ENCODE results near the gene FAM50A. TPM values are rescaled to one million over a fixed set of nuclear protein-coding genes. Genes with fewer than 3 reads are reported as not detected.
A peak's percentile ranks its signal among the peaks of the same experiment; 100 is the strongest.

Gene FAM50A
- polyA plus RNA-seq, 1 experiment = 69.0 TPM

DNA sequence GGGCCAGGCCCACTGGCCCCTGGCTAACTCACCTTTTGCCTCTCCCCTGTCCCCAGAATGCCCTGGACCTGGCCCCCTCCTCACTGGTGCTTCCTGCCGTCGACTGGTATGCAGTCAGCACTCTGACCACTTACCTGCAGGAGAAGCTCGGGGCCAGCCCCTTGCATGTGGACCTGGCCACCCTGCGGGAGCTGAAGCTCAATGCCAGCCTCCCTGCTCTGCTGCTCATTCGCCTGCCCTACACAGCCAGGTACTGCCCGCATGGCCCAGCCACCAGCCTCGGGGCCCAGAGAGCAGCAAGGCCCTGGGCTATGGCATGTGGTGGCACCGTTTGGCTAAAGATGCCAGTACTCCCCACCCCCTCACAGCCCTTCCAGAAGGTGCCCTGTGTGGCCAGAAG, 11.7 kb upstream of the FAM50A start:
- H3K27me3 ChIP-seq (ENCODE audit: control insufficient read depth, insufficient read depth, low read length) = no peaks in the 10 kb centered on the region
- DNase-seq (ENCODE audit: low read depth, low spot score) = no peak
- ChIA-PET CTCF (no interaction called here), POLR2A (no interaction called here)
- no peaks in the 10 kb centered on the region for H3K9me3 ChIP-seq (ENCODE audit: control insufficient read depth, insufficient read depth, low read length)
- H3K27ac ChIP-seq (ENCODE audit: low read depth, low read length) = no peak overlapping the region
- TF ChIP-seq, protein P1, sequence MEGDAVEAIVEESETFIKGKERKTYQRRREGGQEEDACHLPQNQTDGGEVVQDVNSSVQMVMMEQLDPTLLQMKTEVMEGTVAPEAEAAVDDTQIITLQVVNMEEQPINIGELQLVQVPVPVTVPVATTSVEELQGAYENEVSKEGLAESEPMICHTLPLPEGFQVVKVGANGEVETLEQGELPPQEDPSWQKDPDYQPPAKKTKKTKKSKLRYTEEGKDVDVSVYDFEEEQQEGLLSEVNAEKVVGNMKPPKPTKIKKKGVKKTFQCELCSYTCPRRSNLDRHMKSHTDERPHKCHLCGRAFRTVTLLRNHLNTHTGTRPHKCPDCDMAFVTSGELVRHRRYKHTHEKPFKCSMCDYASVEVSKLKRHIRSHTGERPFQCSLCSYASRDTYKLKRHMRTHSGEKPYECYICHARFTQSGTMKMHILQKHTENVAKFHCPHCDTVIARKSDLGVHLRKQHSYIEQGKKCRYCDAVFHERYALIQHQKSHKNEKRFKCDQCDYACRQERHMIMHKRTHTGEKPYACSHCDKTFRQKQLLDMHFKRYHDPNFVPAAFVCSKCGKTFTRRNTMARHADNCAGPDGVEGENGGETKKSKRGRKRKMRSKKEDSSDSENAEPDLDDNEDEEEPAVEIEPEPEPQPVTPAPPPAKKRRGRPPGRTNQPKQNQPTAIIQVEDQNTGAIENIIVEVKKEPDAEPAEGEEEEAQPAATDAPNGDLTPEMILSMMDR (IDR thresholded peaks at IDR 0.05; ENCODE audit: low read depth, low read length) = no peak
- H3K4me3 ChIP-seq (ENCODE audit: low read depth, low read length) = no peak overlapping the region

DNA sequence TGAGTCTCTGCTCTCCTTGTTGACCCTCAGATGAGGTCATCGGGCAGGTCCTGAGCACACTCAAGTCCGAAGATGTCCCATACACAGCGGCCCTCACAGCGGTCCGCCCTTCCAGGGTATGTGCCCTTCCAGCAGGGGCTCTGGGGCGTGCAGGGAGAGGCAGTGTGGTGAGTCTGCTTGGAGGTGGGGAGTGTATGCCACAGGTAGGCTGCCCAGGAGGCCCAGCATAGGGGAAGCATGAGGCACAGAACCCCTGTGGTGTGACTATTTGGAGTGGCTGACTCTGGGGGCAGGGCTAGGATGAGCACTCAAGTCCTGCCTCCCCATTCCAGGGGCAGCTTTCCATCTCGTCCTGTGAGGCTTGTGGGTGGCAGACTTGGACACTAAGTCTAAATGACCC, 10.3 kb upstream of the FAM50A start:
- no peak for DNase-seq (ENCODE audit: low read depth, low spot score)
- Histone ChIP-seq H3K9me3 (ENCODE audit: control insufficient read depth, insufficient read depth, low read length) (no peaks in the 10 kb centered on the region), H3K27ac (ENCODE audit: low read depth, low read length) (no peak overlapping the region), H3K27me3 (ENCODE audit: control insufficient read depth, insufficient read depth, low read length) (no peaks in the 10 kb centered on the region), H3K4me3 (ENCODE audit: low read depth, low read length) (no peak overlapping the region)
- ChIA-PET CTCF (no interaction called here), POLR2A (no interaction called here)
- TF ChIP-seq, protein P1 (IDR thresholded peaks at IDR 0.05; ENCODE audit: low read depth, low read length) = no peak

DNA sequence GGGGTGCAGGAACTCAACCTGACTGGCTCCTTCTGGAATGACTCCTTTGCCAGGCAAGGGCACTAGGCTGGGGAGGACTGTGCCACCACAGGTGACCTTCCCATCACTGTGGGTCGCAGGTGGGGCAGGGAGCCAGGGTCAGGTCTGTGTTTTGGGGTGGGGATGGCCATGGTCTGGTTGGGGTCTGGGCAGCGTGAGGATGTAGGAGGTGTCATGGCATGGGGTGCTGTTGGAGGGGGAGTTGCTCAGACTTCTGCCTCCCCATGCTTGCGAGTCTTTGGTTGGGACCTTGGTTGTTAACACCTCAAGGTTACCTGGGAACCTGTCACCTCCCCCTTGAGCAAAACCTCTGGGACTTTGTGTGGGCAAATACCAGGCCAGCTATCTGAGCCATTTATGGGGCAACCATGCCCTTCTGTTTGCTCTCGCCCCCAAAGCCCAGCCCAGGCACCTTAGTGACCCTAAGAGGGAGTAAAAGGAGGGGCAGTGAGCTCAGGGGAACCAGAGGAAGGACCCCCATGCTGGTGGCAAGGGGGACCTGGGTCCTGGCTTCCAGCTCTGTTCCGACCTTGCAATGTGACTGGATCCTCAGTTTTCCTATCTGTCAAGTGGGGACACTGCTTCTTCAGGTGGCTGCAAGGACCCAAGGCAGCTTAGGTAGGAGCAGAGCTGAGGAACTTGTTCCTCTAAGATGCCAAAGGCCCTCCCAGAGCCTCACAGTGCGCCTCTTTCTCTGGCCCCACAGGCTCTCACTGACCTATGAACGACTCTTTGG, 9.4 kb upstream of the FAM50A start:
- Histone ChIP-seq H3K4me3 (ENCODE audit: low read depth, low read length) (no peak overlapping the region), H3K27me3 (ENCODE audit: control insufficient read depth, insufficient read depth, low read length) (no peaks in the 10 kb centered on the region), H3K27ac (ENCODE audit: low read depth, low read length) (no peak overlapping the region), H3K9me3 (ENCODE audit: control insufficient read depth, insufficient read depth, low read length) (no peaks in the 10 kb centered on the region)
- DNase-seq (ENCODE audit: low read depth, low spot score) = no peak
- ChIA-PET CTCF (interaction anchor here (0.7 kb wide), 1 partner anchor 105 kb away, joined by 5 read pairs; no protein-coding TSS in a partner anchor), POLR2A (no interaction called here)
- TF ChIP-seq, protein P1 (IDR thresholded peaks at IDR 0.05; ENCODE audit: low read depth, low read length) = no peak

DNA sequence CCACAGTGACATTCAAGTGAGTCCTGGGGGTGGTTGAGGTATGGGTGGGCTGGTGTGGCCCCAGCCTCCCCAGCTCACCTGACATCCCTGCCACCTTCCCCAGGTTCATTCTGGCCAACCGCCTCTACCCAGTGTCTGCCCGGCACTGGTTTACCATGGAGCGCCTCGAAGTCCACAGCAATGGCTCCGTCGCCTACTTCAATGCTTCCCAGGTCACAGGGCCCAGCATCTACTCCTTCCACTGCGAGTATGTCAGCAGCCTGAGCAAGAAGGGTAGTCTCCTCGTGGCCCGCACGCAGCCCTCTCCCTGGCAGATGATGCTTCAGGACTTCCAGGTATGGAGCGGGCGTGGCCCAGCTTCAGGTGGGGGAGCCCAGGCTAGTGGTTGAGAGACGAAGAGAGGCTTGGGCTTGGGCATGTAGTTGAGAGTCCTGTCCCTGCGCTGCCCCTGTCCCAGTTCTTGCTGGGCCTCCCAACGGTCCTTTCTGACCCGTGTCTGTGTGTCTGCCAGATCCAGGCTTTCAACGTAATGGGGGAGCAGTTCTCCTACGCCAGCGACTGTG, 8.7 kb upstream of the FAM50A start:
- CTCF ChIA-PET = interaction anchor here (0.7 kb wide), 1 partner anchor 105 kb away, joined by 5 read pairs; no protein-coding TSS in a partner anchor
- DNase-seq (ENCODE audit: low read depth, low spot score) = no peak
- POLR2A ChIA-PET = no interaction called here
- TF ChIP-seq, protein P1 (IDR thresholded peaks at IDR 0.05; ENCODE audit: low read depth, low read length) = no peak
- no peaks in the 10 kb centered on the region for H3K9me3 ChIP-seq (ENCODE audit: control insufficient read depth, insufficient read depth, low read length)
- H3K27ac ChIP-seq (ENCODE audit: low read depth, low read length) = no peak overlapping the region
- no peaks in the 10 kb centered on the region for H3K27me3 ChIP-seq (ENCODE audit: control insufficient read depth, insufficient read depth, low read length)
- H3K4me3 ChIP-seq (ENCODE audit: low read depth, low read length) = no peak overlapping the region

DNA sequence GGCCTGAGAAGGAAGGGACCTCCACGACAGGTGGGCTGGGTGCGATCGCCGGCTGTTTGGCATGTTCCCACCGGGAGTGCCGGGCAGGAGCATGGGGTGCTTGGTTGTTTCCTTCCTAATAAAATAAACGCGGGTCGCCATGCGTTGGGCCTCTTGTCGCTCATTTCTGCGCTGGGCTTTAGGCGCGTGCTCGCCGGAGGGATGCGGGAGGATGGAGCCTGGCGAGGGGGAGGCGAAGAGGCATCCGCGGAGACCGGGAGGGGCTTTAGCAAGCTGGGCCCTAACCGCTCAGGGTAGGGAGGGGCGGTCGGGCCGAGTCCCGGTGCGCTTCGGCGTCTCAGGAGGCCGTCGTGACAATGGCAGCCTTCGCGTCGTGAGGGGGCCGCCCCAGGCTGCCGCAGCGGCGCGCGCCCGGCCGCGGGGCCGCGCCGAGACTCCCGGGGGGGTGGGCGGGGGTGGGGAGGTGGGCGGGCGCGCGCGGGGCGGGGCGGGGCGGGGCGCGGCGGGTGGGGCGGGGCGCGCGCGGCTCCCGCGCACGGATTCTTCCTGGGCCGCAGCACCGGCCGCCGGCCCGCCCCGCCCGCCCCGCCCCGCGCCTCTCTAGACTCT, 7.5 kb upstream of the FAM50A start:
- CTCF ChIA-PET = no interaction called here
- TF ChIP-seq, protein P1 (IDR thresholded peaks at IDR 0.05; ENCODE audit: low read depth, low read length) = no peak
- DNase-seq (ENCODE audit: low read depth, low spot score) = no peak
- POLR2A ChIA-PET = no interaction called here
- Histone ChIP-seq H3K27ac (ENCODE audit: low read depth, low read length) (no peak overlapping the region), H3K9me3 (ENCODE audit: control insufficient read depth, insufficient read depth, low read length) (no peaks in the 10 kb centered on the region), H3K4me3 (ENCODE audit: low read depth, low read length) (peak overlapping the region; percentile 76), H3K27me3 (ENCODE audit: control insufficient read depth, insufficient read depth, low read length) (no peaks in the 10 kb centered on the region)

All from AG04450 (cell line).